SJCRH30 (cell line): Measurements from ENCODE around the gene ANTXR2. TPM values are rescaled to one million over a fixed set of nuclear protein-coding genes. Genes with fewer than 3 reads are reported as not detected.

Source experiments
- DNase-seq, 2 experiments: peaks; one replicate each; pipeline ENCODE4 v3.0.0-alpha.2; 2015 to 2020
- H3K27ac ChIP-seq: fragments of 250-450 bp; sonication (Bioruptor Pico); 2 replicates; pipeline ENCODE4 v1.5.1; 2020; ENCODE audit warnings: mild to moderate bottlenecking, moderate library complexity
- H3K27me3 ChIP-seq: fragments of 250-450 bp; sonication (Bioruptor Pico); 2 replicates; pipeline ENCODE4 v1.5.1; 2020; ENCODE audit warnings: mild to moderate bottlenecking, moderate library complexity
- H3K36me3 ChIP-seq: fragments of 250-450 bp; sonication (Bioruptor Pico); 2 replicates; pipeline ENCODE4 v1.5.1; 2020; ENCODE audit warnings: mild to moderate bottlenecking, moderate library complexity
- H3K4me1 ChIP-seq: fragments of 250-450 bp; sonication (Bioruptor Pico); 2 replicates; pipeline ENCODE4 v1.5.1; 2020; ENCODE audit warnings: mild to moderate bottlenecking, moderate library complexity
- H3K4me3 ChIP-seq: fragments of 250-450 bp; sonication (Bioruptor Pico); 2 replicates; pipeline ENCODE4 v1.5.1; 2020; ENCODE audit warnings: mild to moderate bottlenecking, moderate library complexity
- H3K9me3 ChIP-seq: fragments of 250-450 bp; sonication (Bioruptor Pico); replicated peaks from 2 replicates; pipeline ENCODE4 v1.5.1; 2020; ENCODE audit warnings: mild to moderate bottlenecking, moderate library complexity
- total RNA-seq: library from RNA; depleted of rRNA; stranded (reverse); fragments of >200 nt; shearing (Covaris generic); gene quantifications from 2 replicates; pipeline ENCODE4 v1.2.3, GENCODE V29; 2014

The ANTXR2 gene
- total RNA-seq, 1 experiment from 2014 or later = 34.5 TPM

GRCh38 chr4:80036306-80036705, 36.7 kb downstream of the ANTXR2 start:
- Histone ChIP-seq H3K9me3 (no peaks in the 10 kb centered on the region; the same call in 1 of the 2 replicates), H3K27ac (no peak overlapping the region), H3K4me1 (no peaks in the 10 kb centered on the region), H3K4me3 (no peak overlapping the region), H3K27me3 (no peaks in the 10 kb centered on the region), H3K36me3 (peaks cover 23% of the 10 kb centered on the region)
- DNase-seq = no peak

GRCh38 chr4:80035336-80035735, 37.7 kb downstream of the ANTXR2 start:
- Histone ChIP-seq H3K27ac (no peak overlapping the region), H3K9me3 (no peaks in the 10 kb centered on the region; the same call in 1 of the 2 replicates), H3K36me3 (peaks cover 32% of the 10 kb centered on the region), H3K4me1 (no peaks in the 10 kb centered on the region), H3K4me3 (no peak overlapping the region), H3K27me3 (no peaks in the 10 kb centered on the region)
- no peak for DNase-seq

- DNase-seq = no peak
- H3K36me3 ChIP-seq = peaks cover 39% of the 10 kb centered on the region
Measured at GRCh38 chr4:80033581-80033980, 39.4 kb downstream of the ANTXR2 start.

GRCh38 chr4:80029364-80029763, 43.7 kb downstream of the ANTXR2 start:
- Histone ChIP-seq H3K36me3 (peaks cover 55% of the 10 kb centered on the region), H3K4me1 (no peaks in the 10 kb centered on the region; the same call in 1 of the 2 replicates), H3K9me3 (no peaks in the 10 kb centered on the region), H3K4me3 (no peak overlapping the region), H3K27ac (no peak overlapping the region), H3K27me3 (no peaks in the 10 kb centered on the region)
- no peak for DNase-seq

More at GRCh38 chr4:80033581-80033980, 39.4 kb downstream of the ANTXR2 start:
- Histone ChIP-seq H3K27me3 (no peaks in the 10 kb centered on the region), H3K4me1 (no peaks in the 10 kb centered on the region; the same call in 1 of the 2 replicates), H3K27ac (no peak overlapping the region), H3K9me3 (no peaks in the 10 kb centered on the region), H3K4me3 (no peak overlapping the region)

- DNase-seq = no peak
- no peaks in the 10 kb centered on the region; the same call in 1 of the 2 replicates for H3K4me1 ChIP-seq
- no peak overlapping the region for H3K27ac ChIP-seq
- no peak overlapping the region for H3K4me3 ChIP-seq
- no peaks in the 10 kb centered on the region for H3K9me3 ChIP-seq
- peaks cover 59% of the 10 kb centered on the region for H3K36me3 ChIP-seq
- no peaks in the 10 kb centered on the region for H3K27me3 ChIP-seq
Measured at GRCh38 chr4:80027611-80028010, 45.4 kb downstream of the ANTXR2 start.

- H3K36me3 ChIP-seq = peaks cover 49% of the 10 kb centered on the region
- H3K9me3 ChIP-seq = no peaks in the 10 kb centered on the region
- no peaks in the 10 kb centered on the region for H3K27me3 ChIP-seq
- H3K4me3 ChIP-seq = no peak overlapping the region
- H3K4me1 ChIP-seq = no peaks in the 10 kb centered on the region; the same call in 1 of the 2 replicates
- no peak overlapping the region for H3K27ac ChIP-seq
- DNase-seq = no peak
Measured at GRCh38 chr4:80026100-80026499, 46.9 kb downstream of the ANTXR2 start.

GRCh38 chr4:80024335-80024734, 48.7 kb downstream of the ANTXR2 start:
- DNase-seq = no peak
- Histone ChIP-seq H3K4me1 (no peaks in the 10 kb centered on the region; the same call in 1 of the 2 replicates), H3K9me3 (no peaks in the 10 kb centered on the region), H3K4me3 (no peak overlapping the region), H3K36me3 (peaks cover 41% of the 10 kb centered on the region), H3K27me3 (no peaks in the 10 kb centered on the region), H3K27ac (no peak overlapping the region)

- Histone ChIP-seq H3K36me3 (peaks cover 32% of the 10 kb centered on the region), H3K27ac (no peak overlapping the region), H3K4me3 (no peak overlapping the region), H3K4me1 (peaks cover 11% of the 10 kb centered on the region), H3K27me3 (no peaks in the 10 kb centered on the region), H3K9me3 (no peaks in the 10 kb centered on the region)
- no peak for DNase-seq
Measured at GRCh38 chr4:80022282-80022681, 50.7 kb downstream of the ANTXR2 start.

GRCh38 chr4:80017125-80017854, 55.7 kb downstream of the ANTXR2 start:
- H3K4me3 ChIP-seq = no peak overlapping the region
- H3K36me3 ChIP-seq = peaks cover 26% of the 10 kb centered on the region
- peak overlapping the region; percentile 45 for H3K27ac ChIP-seq
- peaks cover 19% of the 10 kb centered on the region for H3K4me1 ChIP-seq
- peak in 1 of 2 experiments; percentile 43 for DNase-seq
- no peaks in the 10 kb centered on the region for H3K27me3 ChIP-seq
- H3K9me3 ChIP-seq = no peaks in the 10 kb centered on the region

- Histone ChIP-seq H3K27me3 (no peaks in the 10 kb centered on the region), H3K4me1 (peaks cover 23% of the 10 kb centered on the region), H3K4me3 (no peak overlapping the region), H3K27ac (no peak overlapping the region), H3K9me3 (no peaks in the 10 kb centered on the region), H3K36me3 (peaks cover 26% of the 10 kb centered on the region)
- no peak for DNase-seq
Measured at GRCh38 chr4:80016506-80016905, 56.5 kb downstream of the ANTXR2 start.

- DNase-seq = no peak
- H3K27ac ChIP-seq = no peak overlapping the region
- H3K4me1 ChIP-seq = peaks cover 24% of the 10 kb centered on the region
- peaks cover 24% of the 10 kb centered on the region for H3K36me3 ChIP-seq
- no peak overlapping the region for H3K4me3 ChIP-seq
- no peaks in the 10 kb centered on the region for H3K9me3 ChIP-seq
- no peaks in the 10 kb centered on the region for H3K27me3 ChIP-seq
Measured at GRCh38 chr4:80015407-80016189, 57.4 kb downstream of the ANTXR2 start.

- H3K4me3 ChIP-seq = no peak overlapping the region
- no peak for DNase-seq
- peaks cover 27% of the 10 kb centered on the region for H3K36me3 ChIP-seq
- no peaks in the 10 kb centered on the region for H3K9me3 ChIP-seq
- H3K27ac ChIP-seq = no peak overlapping the region
- peaks cover 24% of the 10 kb centered on the region for H3K4me1 ChIP-seq
- no peaks in the 10 kb centered on the region for H3K27me3 ChIP-seq
Measured at GRCh38 chr4:80014531-80014930, 58.5 kb downstream of the ANTXR2 start.

- Histone ChIP-seq H3K27me3 (no peaks in the 10 kb centered on the region), H3K4me3 (no peak overlapping the region), H3K4me1 (peaks cover 13% of the 10 kb centered on the region), H3K27ac (no peak overlapping the region), H3K36me3 (peaks cover 30% of the 10 kb centered on the region), H3K9me3 (no peaks in the 10 kb centered on the region)
- DNase-seq = no peak
Measured at GRCh38 chr4:80012291-80012690, 60.7 kb downstream of the ANTXR2 start.

- peaks cover 30% of the 10 kb centered on the region for H3K36me3 ChIP-seq
- no peaks in the 10 kb centered on the region for H3K9me3 ChIP-seq
- no peak for DNase-seq
- no peak overlapping the region for H3K27ac ChIP-seq
- peaks cover 8% of the 10 kb centered on the region for H3K4me1 ChIP-seq
- no peaks in the 10 kb centered on the region for H3K27me3 ChIP-seq
- H3K4me3 ChIP-seq = no peak overlapping the region
Measured at GRCh38 chr4:80011636-80012236, 61.3 kb downstream of the ANTXR2 start.

GRCh38 chr4:80010316-80010715, 62.7 kb downstream of the ANTXR2 start:
- Histone ChIP-seq H3K9me3 (no peaks in the 10 kb centered on the region; the same call in 1 of the 2 replicates), H3K27ac (no peak overlapping the region), H3K36me3 (peaks cover 36% of the 10 kb centered on the region), H3K4me1 (peaks cover 5% of the 10 kb centered on the region), H3K27me3 (no peaks in the 10 kb centered on the region), H3K4me3 (no peak overlapping the region)
- no peak for DNase-seq
